Neural cell (in vitro differentiated cells): ENCODE data around the gene VARS1. TPM values are rescaled to one million over a fixed set of nuclear protein-coding genes. Genes with fewer than 3 reads are reported as not detected.

Source experiments
- H2AFZ ChIP-seq: fragments of 200-600, 300-800 bp; sonication (generic), shearing (Covaris generic); 2 replicates; pipeline ENCODE4 v1.6.0; 2014; ENCODE audit warnings: low read depth, mild to moderate bottlenecking, antibody characterized with exemption, low read length, moderate library complexity
- H3F3A ChIP-seq: fragments of 200-600 bp; shearing (Covaris generic); 2 replicates; pipeline ENCODE4 v1.6.1; 2016; ENCODE audit warnings: mild to moderate bottlenecking, moderate library complexity, mixed read lengths, antibody characterized with exemption, low read length; ENCODE audit not compliant: insufficient read depth, poor library complexity, severe bottlenecking
- H3K27ac ChIP-seq: fragments of 200-600, 300-800 bp; sonication (generic), shearing (Covaris generic); 2 replicates; pipeline ENCODE4 v1.5.1; 2014; ENCODE audit warnings: mild to moderate bottlenecking, low read length, moderate library complexity
- H3K27me3 ChIP-seq: fragments of 300-800, 200-600 bp; sonication (generic), shearing (Covaris generic); 2 replicates; pipeline ENCODE4 v1.6.0; 2014; ENCODE audit warnings: mild to moderate bottlenecking, low read depth, low read length, moderate library complexity; ENCODE audit not compliant: insufficient read depth
- H3K36me3 ChIP-seq: fragments of 300-800, 200-600 bp; sonication (generic), shearing (Covaris generic); 2 replicates; pipeline ENCODE4 v1.5.1; 2014; ENCODE audit warnings: mild to moderate bottlenecking, antibody characterized with exemption, low read length, moderate library complexity; ENCODE audit not compliant: insufficient read depth
- H3K4me2 ChIP-seq: fragments of 300-800, 200-600 bp; sonication (generic), shearing (Covaris generic); 2 replicates; pipeline ENCODE4 v1.6.0; 2014; ENCODE audit warnings: mild to moderate bottlenecking, low read length
- H3K4me3 ChIP-seq: fragments of 300-800, 200-600 bp; sonication (generic), shearing (Covaris generic); 2 replicates; pipeline ENCODE4 v1.5.1; 2014; ENCODE audit warnings: mild to moderate bottlenecking, low read length, moderate library complexity
- H3K79me2 ChIP-seq: fragments of 200-600 bp; shearing (Covaris generic); replicated peaks from 2 replicates; pipeline ENCODE4 v1.6.0; 2014; ENCODE audit warnings: mild to moderate bottlenecking, low read length, moderate library complexity; ENCODE audit not compliant: insufficient read depth
- H3K9ac ChIP-seq: fragments of 300-800, 200-600 bp; sonication (generic), shearing (Covaris generic); 2 replicates; pipeline ENCODE4 v1.6.1; 2016; ENCODE audit warnings: mild to moderate bottlenecking, low read length, mixed read lengths
- H3K9me2 ChIP-seq: fragments of 200-600 bp; shearing (Covaris generic); 2 replicates; pipeline ENCODE4 v1.6.1; 2016; ENCODE audit warnings: mild to moderate bottlenecking, low read length, mixed read lengths; ENCODE audit not compliant: insufficient read depth
- H3K9me3 ChIP-seq: fragments of 200-600, 300-800 bp; sonication (generic), shearing (Covaris generic); 2 replicates; pipeline ENCODE4 v1.6.1; 2016; ENCODE audit warnings: mild to moderate bottlenecking, mixed run types, low read length, moderate library complexity, mixed read lengths
- H4K20me1 ChIP-seq: fragments of 200-600 bp; shearing (Covaris generic); 2 replicates; pipeline ENCODE4 v1.6.1; 2016; ENCODE audit warnings: mild to moderate bottlenecking, mixed run types; ENCODE audit not compliant: insufficient read depth
- CTCF ChIP-seq: fragments of 450-650 bp; IDR thresholded peaks from 2 replicates; pipeline ENCODE4 v1.5.1; 2014; ENCODE audit warnings: antibody characterized with exemption, mild to moderate bottlenecking, moderate library complexity; ENCODE audit not compliant: poor library complexity, severe bottlenecking
- EP300 ChIP-seq: fragments of 450-650 bp; conservative IDR thresholded peaks from 2 replicates; pipeline ENCODE4 v1.6.1; 2014; ENCODE audit warnings: antibody characterized with exemption, mild to moderate bottlenecking, moderate library complexity; ENCODE audit not compliant: poor library complexity, severe bottlenecking
- EZH2 ChIP-seq: fragments of 200-600, 300-800 bp; shearing (Covaris generic), sonication (generic); IDR thresholded peaks from 2 replicates; pipeline ENCODE4 v1.6.1; 2014; ENCODE audit warnings: antibody characterized with exemption, low read length, borderline replicate concordance, mild to moderate bottlenecking; ENCODE audit not compliant: insufficient read depth, poor library complexity, severe bottlenecking
- MXI1 ChIP-seq: fragments of 450-650 bp; conservative IDR thresholded peaks from 2 replicates; pipeline ENCODE4 v1.6.1; 2014; ENCODE audit warnings: antibody characterized with exemption, mild to moderate bottlenecking; ENCODE audit not compliant: poor library complexity, severe bottlenecking
- POLR2AphosphoS5 ChIP-seq: IDR thresholded peaks from 2 replicates; pipeline ENCODE4 v1.6.1; 2012
- RAD21 ChIP-seq: fragments of 450-650 bp; conservative IDR thresholded peaks from 2 replicates; pipeline ENCODE4 v1.6.1; 2014; ENCODE audit warnings: antibody characterized with exemption, mild to moderate bottlenecking, moderate library complexity
- REST ChIP-seq: IDR thresholded peaks from 2 replicates; pipeline ENCODE4 v1.6.1; 2012; ENCODE audit warnings: borderline replicate concordance
- SMC3 ChIP-seq: fragments of 450-650 bp; conservative IDR thresholded peaks from 2 replicates; pipeline ENCODE4 v1.6.1; 2014; ENCODE audit warnings: antibody characterized with exemption, mild to moderate bottlenecking, moderate library complexity; ENCODE audit not compliant: poor library complexity
- TAF1 ChIP-seq: IDR thresholded peaks from 2 replicates; pipeline ENCODE4 v1.6.1; 2012; ENCODE audit warnings: low read depth
- polyA plus RNA-seq: library from polyadenylated mRNA; depleted of rRNA; stranded (reverse); fragments of >200 nt; gene quantifications from 2 replicates; pipeline ENCODE4 v1.2.3, GENCODE V29; 2014

The VARS1 gene
- polyA plus RNA-seq, 1 donor from 2014 or later, result 40.9 TPM

GRCh38 chr6:31822036-31822821 is 26.7 kb upstream of the VARS1 start:
- H3K27ac ChIP-seq, result no peak overlapping the region
- H3K79me2 ChIP-seq, result no peaks in the 10 kb centered on the region
- no peak for TF ChIP-seq POLR2AphosphoS5
- no peak for TF ChIP-seq SMC3
- no peak for TF ChIP-seq EZH2
- no peak for TF ChIP-seq MXI1
- TF ChIP-seq EP300, result no peak
- TF ChIP-seq CTCF, result no peak
- TF ChIP-seq TAF1, result no peak
- no peak for TF ChIP-seq RAD21
- TF ChIP-seq REST, result no peak
- no peaks in the 10 kb centered on the region for H4K20me1 ChIP-seq
- H3K4me2 ChIP-seq, result no peak overlapping the region
- no peaks in the 10 kb centered on the region for H3K9me3 ChIP-seq
- H2AFZ ChIP-seq, result no peak overlapping the region
- no peaks in the 10 kb centered on the region for H3K27me3 ChIP-seq
- H3K4me3 ChIP-seq, result peak overlapping the region; percentile 60
- peaks cover 3% of the 10 kb centered on the region for H3F3A ChIP-seq
- no peaks in the 10 kb centered on the region for H3K36me3 ChIP-seq
- H3K9ac ChIP-seq, result no peak overlapping the region
- H3K9me2 ChIP-seq, result no peaks in the 10 kb centered on the region

GRCh38 chr6:31821301-31822035 is 25.9 kb upstream of the VARS1 start:
- no peaks in the 10 kb centered on the region for H3K9me2 ChIP-seq
- H3K79me2 ChIP-seq, result no peaks in the 10 kb centered on the region
- H3K27me3 ChIP-seq, result no peaks in the 10 kb centered on the region
- H4K20me1 ChIP-seq, result no peaks in the 10 kb centered on the region
- H2AFZ ChIP-seq, result no peak overlapping the region
- H3K4me2 ChIP-seq, result no peak overlapping the region
- peaks cover under 1% of the 10 kb centered on the region for H3F3A ChIP-seq
- H3K9me3 ChIP-seq, result no peaks in the 10 kb centered on the region
- peak overlapping the region; percentile 60 for H3K4me3 ChIP-seq
- no peak overlapping the region for H3K9ac ChIP-seq
- H3K36me3 ChIP-seq, result no peaks in the 10 kb centered on the region
- no peak for TF ChIP-seq TAF1
- no peak for TF ChIP-seq REST
- no peak for TF ChIP-seq MXI1
- no peak for TF ChIP-seq EZH2
- TF ChIP-seq SMC3, result no peak
- TF ChIP-seq RAD21, result no peak
- no peak for TF ChIP-seq CTCF
- TF ChIP-seq POLR2AphosphoS5, result no peak
- no peak overlapping the region for H3K27ac ChIP-seq
